Mesodermal cell (in vitro differentiated cells): Measurements from ENCODE around the gene PCGF3.
"Not testable (repeated sequence)": the region's sequence is repeated elsewhere in the genome, so short reads cannot be mapped to it uniquely, and the experiment has no call there.

Source experiments
- H3K27ac ChIP-seq: 2 replicates; pipeline ENCODE4 v1.7.0; 2013; ENCODE audit warnings: mild to moderate bottlenecking, low read depth, low read length, moderate library complexity; ENCODE audit not compliant: severe bottlenecking
- H3K36me3 ChIP-seq: 2 replicates; pipeline ENCODE4 v1.7.1; 2013; ENCODE audit warnings: mild to moderate bottlenecking, low read length, moderate library complexity; ENCODE audit not compliant: control insufficient read depth, insufficient read depth
- H3K4me1 ChIP-seq: one replicate; pipeline ENCODE4 v1.7.1; 2013; ENCODE audit warnings: mild to moderate bottlenecking, low read length; ENCODE audit not compliant: insufficient read depth, control insufficient read depth, poor library complexity, severe bottlenecking
- H3K4me3 ChIP-seq: 2 replicates; pipeline ENCODE4 v1.7.0; 2013; ENCODE audit warnings: low read length, control low read depth, mild to moderate bottlenecking; ENCODE audit not compliant: insufficient read depth, poor library complexity, severe bottlenecking; ENCODE audit errors: extremely low read depth
- H3K9me3 ChIP-seq: 2 replicates; pipeline ENCODE4 v1.7.1; 2013; ENCODE audit warnings: mild to moderate bottlenecking, low read length, moderate library complexity; ENCODE audit not compliant: control insufficient read depth
- WGBS, 2 experiments: methylation state at CpG; one replicate each; pipeline ENCODE4 v1.1.5; 2013; ENCODE audit warnings: missing lambda C conversion rate in 2 of 2; ENCODE audit not compliant: insufficient coverage in 2 of 2; 5-methylcytosine and 5-hydroxymethylcytosine counted together

PCGF3 gene

DNA sequence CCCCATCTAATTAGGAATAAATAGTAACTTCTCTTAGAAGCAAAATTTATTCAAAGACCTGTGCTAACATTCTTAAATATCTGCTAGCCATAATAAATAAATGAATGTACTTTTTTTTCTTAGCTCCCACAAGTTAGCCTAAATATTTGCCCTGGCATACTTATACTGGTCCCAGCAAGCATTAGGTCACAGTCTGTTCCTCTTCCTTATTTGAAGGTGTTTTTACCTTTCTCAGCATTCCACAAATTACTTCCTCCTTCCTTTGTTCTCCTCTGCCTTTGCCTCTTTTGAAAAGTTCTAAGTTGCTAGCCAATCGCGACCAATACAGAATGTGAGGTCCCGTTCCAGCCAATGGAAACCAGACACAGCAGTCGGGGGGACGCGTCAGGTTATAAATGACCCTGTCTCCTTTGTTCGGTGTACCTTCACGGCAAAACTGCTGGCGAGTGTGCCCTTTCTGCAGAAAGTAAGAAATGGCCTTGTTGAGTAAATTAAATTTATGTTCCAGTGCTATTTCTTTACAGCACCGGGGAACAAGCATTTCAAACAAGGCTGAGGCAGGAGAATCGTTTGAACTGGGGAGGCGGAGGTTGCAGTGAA lies 11.2 kb upstream of the PCGF3 start:
- WGBS, 2 experiments = 90 to 92% methylated on average over 10 to 12 of the region's 12 CpGs
- H3K4me1 ChIP-seq, H3K27ac ChIP-seq, H3K4me3 ChIP-seq, H3K36me3 ChIP-seq, H3K9me3 ChIP-seq: not testable (repeated sequence)

DNA sequence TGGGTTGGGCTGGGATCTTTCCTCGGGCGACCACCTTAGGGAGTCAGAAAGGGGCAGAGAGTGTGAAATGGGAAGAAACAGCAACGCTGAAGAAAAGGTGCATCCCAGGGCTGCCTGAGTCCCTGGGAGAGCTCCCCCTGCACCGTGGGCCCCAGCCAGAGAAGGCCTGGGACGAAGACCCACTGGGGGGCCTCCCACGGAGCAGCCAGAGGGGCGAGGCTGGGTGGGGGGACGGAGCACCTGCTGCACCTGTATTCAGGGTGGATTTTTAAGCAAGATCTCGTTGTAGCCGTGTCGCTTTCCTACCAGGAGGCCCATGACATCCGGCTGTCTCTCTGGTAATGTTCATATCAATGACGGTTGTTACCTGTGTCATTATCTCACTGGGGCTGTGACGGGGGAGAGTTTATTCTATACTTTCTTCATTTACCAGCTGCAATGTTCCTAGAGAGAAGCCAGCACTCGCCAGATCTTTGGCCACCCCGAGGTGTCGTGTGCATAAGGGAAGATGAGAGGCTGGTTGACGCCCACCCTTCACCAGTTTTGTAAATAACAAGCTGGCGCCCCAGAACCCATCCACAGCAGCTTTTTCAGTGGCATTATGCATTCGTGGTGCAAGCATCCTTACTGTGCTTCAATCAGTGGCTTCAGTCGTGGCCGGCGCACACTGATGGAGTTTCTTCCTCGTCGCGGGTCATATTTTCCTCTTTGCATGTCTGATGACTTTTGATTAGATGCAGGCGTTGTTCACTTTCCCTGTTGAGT lies 5.6 kb upstream of the PCGF3 start:
- Histone ChIP-seq H3K9me3 (no peaks in the 10 kb centered on the region), H3K4me1 (no peaks in the 10 kb centered on the region), H3K4me3 (no peak overlapping the region), H3K27ac (no peak overlapping the region), H3K36me3 (no peaks in the 10 kb centered on the region)
- WGBS, 2 experiments = 89 to 94% methylated on average over 17 to 23 of the region's 27 CpGs

DNA sequence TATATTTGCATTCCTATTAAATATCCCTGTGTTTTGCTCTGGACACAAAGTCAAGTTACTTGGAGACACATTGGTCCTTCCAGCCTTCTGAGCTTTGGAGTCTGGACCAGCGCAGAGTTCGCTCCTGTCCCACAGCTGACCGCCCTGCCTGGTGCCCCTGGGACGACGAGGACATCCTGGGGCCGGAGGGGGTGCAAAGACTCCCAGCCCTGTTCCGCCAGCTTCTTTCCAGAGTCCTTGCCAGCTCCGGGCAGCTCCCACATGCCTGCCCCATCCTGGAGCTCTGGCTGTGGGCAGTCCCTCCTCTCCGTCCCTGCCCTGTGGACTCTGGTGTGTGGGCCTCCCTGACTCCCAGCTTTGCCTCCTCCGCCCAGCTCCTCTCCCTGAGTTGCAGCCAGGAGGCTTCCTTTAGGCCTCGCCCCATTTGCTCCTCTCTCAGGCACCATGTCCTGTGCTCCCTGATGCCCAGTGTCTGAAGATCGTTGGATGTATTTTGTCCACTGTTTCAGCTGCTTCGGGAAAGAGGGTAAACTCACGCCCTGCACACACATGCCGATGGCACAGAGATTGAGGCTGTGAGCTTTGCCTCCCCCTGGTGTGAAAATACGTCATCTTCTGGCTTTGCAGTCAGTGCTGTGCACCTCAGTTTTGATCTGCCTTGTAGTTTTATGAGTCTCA lies 4.9 kb upstream of the PCGF3 start:
- Histone ChIP-seq H3K9me3 (no peaks in the 10 kb centered on the region), H3K36me3 (no peaks in the 10 kb centered on the region), H3K4me3 (no peak overlapping the region), H3K27ac (no peak overlapping the region), H3K4me1 (no peaks in the 10 kb centered on the region)
- 94 to 97% methylated on average over 15 to 16 of the region's 16 CpGs for WGBS, 2 experiments

DNA sequence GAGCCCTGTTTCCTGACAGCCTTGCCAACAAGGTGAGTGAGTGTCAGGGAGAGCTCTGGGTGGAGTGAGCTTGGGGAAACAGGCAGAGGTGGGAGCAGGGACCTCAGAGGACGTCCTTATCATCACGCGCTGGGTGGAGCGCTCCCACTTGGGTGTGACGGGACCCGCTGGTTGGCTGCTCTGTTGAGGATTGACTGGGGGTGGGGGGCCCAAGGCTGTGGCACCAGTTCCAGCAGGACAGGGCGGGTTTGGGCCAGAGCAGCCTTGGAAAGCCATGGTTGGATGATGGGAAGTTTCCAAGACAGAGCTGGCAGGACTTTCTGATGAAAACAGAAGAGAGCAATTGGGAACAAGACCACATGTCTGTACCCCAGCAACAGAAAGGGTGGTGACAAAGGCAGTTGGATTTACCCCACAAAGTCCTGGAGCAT lies 3.0 kb upstream of the PCGF3 start:
- Histone ChIP-seq H3K9me3 (no peaks in the 10 kb centered on the region), H3K4me3 (no peak overlapping the region), H3K4me1 (peaks cover 4% of the 10 kb centered on the region), H3K36me3 (no peaks in the 10 kb centered on the region), H3K27ac (no peak overlapping the region)
- 84 to 100% methylated on average over 1 to 6 of the region's 7 CpGs for WGBS, 2 experiments

DNA sequence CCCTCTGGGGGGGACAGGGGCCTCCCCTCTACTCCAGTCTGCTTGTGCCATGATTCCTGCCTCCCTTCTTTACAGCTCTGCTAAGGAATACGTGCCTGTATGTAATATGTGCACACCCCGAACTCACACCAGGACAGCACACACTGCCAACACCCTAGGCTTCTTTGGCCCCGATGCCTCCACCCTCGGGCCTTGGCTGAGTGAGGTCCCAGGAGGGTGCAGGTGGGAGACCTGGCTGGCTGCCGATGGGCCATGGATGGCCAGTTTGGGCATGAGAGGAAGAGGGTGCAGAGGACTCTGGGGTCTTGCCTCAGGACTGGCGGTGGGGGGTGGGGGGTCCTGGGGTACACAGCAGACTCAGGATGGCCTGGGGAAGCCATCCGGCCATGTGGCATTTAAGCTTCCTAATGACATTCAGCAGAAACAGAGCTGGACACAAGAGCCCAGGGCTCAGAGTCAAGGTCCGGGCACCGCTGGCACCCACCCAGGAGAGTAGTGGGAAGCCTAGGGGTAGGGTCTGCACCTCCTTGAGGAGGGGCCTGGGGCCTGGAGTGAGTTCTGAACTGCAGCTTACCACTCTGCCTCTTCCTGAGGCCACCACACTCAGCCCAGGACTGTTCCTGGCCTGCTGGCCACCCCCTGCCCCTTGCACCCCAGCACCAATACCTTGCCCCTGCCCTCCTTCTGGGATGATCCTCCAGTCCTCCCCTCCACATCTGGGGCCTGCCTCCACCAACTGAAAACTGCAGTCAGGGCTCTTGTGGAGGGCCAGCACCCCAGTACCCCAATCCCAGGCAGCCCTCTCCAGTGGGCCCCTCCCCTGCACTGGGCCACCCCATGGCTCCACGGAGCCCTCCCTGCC lies 2.1 kb upstream of the PCGF3 start:
- peaks cover 7% of the 10 kb centered on the region for H3K36me3 ChIP-seq
- H3K9me3 ChIP-seq = no peaks in the 10 kb centered on the region
- H3K4me3 ChIP-seq = no peak overlapping the region
- H3K27ac ChIP-seq = no peak overlapping the region
- peaks cover 4% of the 10 kb centered on the region for H3K4me1 ChIP-seq
- WGBS, 2 experiments = 81 to 90% methylated on average over 5 to 6 of the region's 10 CpGs

DNA sequence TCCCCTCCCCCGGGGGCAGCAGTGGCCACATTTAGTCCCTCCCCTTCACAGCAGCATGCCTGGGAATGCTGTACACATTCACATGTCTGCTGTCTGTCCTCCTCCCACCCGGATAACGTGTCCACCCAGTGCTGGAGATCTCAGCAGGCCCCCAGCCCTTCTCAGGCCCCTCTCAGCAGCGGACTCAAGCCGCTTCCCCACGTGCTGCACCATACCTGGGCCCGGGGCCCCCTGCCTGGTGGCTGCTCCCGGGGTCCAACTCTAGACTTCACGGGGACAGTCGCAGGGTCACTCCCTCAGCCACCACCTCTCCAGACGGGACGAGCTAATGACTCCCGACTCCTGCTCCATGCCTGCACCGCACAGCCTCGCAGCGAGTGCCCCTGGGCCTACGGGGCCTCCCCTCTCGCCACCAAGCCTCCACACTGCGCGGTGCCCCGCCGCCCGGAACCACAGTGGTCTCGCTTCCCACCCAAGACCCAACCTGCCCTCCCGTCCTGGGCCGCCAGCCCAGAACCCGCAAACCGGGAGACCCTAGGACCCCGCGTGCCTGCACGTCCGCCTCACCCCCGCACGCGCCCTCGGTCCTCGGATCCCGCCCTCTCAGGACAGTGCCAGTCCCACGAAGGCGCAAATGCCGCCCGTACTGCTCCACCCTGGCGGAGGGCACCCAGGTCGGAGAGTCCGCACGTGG lies 1.3 kb upstream of the PCGF3 start:
- Histone ChIP-seq H3K27ac (no peak overlapping the region), H3K4me3 (no peak overlapping the region), H3K36me3 (peaks cover 15% of the 10 kb centered on the region), H3K4me1 (peaks cover 4% of the 10 kb centered on the region), H3K9me3 (no peaks in the 10 kb centered on the region)
- WGBS, 2 experiments = 93 to 95% methylated on average over 36 to 44 of the region's 46 CpGs

DNA sequence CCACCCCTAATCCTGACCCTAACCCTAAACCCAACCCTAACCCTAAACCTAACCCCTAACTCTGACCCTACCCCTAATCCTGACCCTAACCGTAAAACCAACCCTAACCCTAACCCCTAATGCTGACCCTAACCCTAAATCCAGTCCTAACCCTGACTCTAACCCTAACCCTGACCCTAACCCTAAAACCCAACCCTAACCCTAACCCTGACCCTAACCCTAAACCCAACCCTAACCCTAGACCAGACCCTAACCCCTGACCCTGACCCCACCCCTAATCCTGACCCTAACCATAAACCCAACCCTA lies 708 bp upstream of the PCGF3 start:
- 90 to 100% methylated on average over 1 of the region's 1 CpG for WGBS, 2 experiments
- Histone ChIP-seq H3K4me3 (peak overlapping the region; percentile 95), H3K27ac (no peak overlapping the region), H3K36me3 (peaks cover 21% of the 10 kb centered on the region), H3K4me1 (peaks cover 4% of the 10 kb centered on the region), H3K9me3 (no peaks in the 10 kb centered on the region)

DNA sequence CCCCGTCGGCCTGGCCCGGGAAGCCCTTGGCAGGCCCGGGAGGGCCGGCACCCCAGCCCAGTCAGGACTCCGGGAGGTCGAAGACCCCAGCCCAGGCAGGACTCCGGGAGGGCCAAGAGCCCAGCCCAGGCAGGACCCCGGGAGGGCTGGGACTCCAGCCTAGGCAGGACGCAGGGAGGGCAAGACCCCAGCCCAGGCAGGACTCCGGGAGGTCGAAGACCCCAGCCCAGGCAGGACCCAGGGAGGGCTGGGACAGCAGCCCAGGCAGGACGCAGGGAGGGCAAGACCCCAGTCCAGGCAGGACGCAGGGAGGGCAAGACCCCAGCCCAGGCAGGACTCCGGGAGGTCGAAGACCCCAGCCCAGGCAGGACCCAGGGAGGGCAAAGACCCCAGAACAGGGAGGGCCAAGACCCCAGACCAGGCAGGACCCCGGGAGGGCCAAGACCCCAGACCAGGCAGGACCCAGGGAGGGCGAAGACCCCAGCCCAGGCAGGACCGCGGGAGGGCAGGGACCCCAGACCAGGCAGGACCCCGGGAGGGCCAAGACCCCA lies 526 bp downstream of the PCGF3 start:
- H3K4me3 ChIP-seq = peak overlapping the region; percentile 95
- 3 to 5% methylated on average over 16 to 18 of the region's 21 CpGs for WGBS, 2 experiments
- H3K36me3 ChIP-seq = peaks cover 33% of the 10 kb centered on the region
- peak overlapping the region; percentile 91 for H3K27ac ChIP-seq
- H3K4me1 ChIP-seq, H3K9me3 ChIP-seq: not testable (repeated sequence)

DNA sequence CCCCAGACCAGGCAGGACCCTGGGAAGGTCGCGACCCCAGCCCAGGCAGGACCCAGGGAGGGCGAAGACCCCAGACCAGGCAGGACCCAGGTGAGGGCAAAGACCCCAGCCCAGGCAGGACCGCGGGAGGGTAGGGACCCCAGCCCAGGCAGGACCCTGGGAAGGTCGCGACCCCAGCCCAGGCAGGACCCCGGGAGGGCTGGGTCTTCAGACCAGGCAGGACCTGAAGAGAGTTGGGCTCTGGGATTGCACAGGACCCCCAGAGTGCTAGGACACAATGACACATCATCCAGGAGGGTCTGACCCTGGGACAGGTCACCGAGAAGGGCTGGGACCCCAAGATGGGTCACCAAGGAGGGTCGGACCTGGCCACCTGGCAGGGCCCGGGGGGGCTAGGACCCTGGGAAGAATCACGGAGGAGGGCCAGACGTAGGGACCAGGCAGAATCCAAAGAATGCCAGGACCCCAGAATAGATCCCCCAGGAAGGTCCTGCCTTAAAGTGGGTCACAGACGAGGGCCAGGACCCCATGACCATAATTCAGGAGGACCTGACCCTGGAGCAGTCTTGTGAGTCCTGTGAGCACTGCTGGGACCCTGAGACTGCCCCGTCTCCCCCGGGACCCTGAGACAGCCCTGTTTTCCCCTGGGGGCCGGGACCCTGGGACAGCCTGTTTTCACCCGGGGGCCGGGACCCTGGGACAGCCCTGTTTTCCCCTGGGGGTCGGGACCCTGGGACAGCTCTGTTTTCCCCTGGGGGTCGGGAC lies 1.4 kb downstream of the PCGF3 start:
- 68 to 82% methylated on average over 13 to 17 of the region's 21 CpGs for WGBS, 2 experiments
- Histone ChIP-seq H3K9me3 (no peaks in the 10 kb centered on the region), H3K4me1 (peaks cover 4% of the 10 kb centered on the region), H3K4me3 (peak overlapping the region; percentile 95), H3K36me3 (peaks cover 41% of the 10 kb centered on the region), H3K27ac (no peak overlapping the region)
